ENCODE results near the gene KCNAB2.

- no peak for TF ChIP-seq FOSL2 (IDR thresholded peaks at IDR 0.05; ENCODE audit: borderline replicate concordance, low read depth)
- TF ChIP-seq RAD21 (IDR thresholded peaks at IDR 0.05; ENCODE audit: low read length): no peak
These were observed 15.0 kb upstream of the KCNAB2 start for GRCh38 chr1:6030547-6031261.
